ENCODE data around the gene PGAM1.
"Not testable (repeated sequence)": the region's sequence is repeated elsewhere in the genome, so short reads cannot be mapped to it uniquely, and the experiment has no call there.

Gene PGAM1

GRCh38 chr10:97408496-97408992 is 17.4 kb upstream of the PGAM1 start:
- no peak for DNase-seq

GRCh38 chr10:97411406-97411805 is 14.6 kb upstream of the PGAM1 start:
- no peak for DNase-seq

- no peak for DNase-seq
These were observed 13.1 kb upstream of the PGAM1 start for GRCh38 chr10:97412891-97413304.

DNA sequence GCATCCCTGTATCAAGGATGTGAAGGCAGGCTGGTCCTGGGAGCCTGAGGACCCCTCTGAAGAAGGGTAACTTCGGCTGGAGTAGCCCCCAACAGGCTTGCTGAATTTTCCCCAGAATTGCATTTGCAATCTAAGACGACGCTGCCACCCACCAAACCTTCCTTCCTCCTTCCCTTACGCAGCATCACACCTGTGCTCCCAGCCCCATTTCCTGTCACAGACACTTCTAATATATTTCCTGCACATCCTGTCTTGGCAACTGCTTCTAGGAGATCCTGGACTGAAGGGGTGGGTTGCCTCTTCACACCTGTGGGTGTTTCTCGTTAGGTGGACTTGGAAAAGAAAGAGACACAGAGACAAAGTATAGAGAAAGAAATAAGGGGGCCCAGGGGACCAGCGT is 9.4 kb upstream of the PGAM1 start:
- DNase-seq: no peak

- not testable (repeated sequence) for DNase-seq
These were observed 2.3 kb upstream of the PGAM1 start for GRCh38 chr10:97423757-97424098.

DNA sequence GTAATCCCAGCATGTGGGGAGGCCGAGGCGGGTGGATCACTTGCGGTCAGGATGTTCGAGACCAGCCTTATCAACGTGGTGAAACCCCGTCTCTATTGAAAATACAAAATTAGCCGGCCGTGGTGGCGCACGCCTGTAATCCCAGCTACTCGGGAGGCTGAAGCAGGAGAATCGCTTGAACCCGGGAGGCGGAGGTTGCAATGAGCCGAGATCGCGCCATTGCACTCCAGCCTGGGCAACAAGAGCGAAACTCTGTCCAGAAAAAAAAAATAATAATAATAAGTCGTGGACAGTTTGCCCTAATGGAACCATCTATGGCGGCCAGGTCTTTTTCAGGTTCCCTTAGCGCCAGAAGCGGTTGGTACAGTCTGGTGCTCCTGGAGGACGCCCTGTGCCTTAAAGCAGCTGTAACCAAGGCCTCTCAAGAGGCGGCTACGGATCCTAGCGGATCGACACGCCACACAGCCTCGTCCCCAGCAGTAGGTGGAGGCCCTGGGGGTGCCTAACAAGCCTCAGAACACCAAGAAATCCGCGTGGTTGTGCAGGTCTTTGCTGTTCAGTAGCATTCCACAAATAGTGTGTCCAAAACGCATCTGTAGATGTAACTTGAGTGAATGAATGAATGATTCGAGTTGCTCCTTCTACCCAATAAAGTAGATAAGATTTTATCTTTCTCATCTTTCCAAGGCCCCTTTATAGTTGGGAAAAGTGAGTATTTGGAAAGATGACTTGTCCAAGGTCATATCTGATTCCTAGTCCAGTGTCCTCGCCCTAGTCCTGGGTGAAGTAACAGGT is 982 bp downstream of the PGAM1 start:
- DNase-seq: no peak

DNA sequence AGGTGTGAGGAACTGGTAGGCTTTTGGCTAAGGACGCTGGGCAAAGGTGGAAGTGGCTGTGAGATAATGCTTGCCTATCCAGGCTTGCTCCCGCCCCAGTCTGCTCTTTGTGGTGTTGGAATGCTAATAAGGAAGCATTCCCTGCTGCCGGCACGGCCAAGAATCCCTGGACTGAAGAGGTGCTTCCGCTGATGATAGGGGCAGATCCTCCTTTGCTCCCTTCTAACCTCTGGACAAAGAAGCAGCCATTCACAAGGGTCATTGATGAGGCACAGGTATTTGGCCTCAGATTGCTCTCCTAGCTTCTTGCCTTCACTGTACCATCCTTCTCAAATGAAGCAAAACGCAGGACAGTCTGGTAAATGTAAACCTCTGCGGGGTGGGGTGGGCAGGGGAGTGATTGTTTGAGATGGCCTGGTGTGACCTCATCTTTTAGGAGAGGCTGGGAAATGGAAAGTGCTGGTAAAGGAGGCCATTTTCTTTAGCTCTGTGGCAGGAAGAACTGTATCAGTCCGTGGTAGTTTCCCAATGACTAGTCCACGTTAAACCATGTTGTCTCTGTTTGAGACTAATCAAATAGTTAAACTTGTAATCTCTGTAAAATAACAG is 1.7 kb downstream of the PGAM1 start:
- DNase-seq: peak; percentile 40

DNA sequence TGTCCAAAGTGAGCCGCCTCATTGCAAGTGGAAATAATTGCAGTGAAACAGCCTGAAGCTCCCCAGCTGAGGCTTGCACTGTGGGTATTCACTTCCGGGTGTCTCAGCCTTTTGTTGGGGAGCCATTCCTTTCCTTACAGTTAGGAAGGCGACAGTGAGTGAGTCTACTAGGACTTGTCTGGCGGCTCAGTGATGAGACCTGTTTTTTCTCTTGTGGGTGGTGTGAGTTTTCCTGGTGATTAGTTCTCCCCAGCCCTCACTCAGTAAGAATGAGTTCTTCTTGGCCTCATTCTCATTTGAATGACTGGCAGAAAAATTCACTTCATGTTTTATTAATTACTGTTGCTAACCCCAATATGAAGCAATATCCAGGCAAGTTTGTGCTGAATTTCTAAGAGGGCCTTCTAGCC is 2.6 kb downstream of the PGAM1 start:
- DNase-seq: peak; percentile 53

GRCh38 chr10:97434055-97434454 is 8.1 kb downstream of the PGAM1 start:
- DNase-seq: no peak

GRCh38 chr10:97434557-97434956 is 8.6 kb downstream of the PGAM1 start:
- no peak for DNase-seq

DNA sequence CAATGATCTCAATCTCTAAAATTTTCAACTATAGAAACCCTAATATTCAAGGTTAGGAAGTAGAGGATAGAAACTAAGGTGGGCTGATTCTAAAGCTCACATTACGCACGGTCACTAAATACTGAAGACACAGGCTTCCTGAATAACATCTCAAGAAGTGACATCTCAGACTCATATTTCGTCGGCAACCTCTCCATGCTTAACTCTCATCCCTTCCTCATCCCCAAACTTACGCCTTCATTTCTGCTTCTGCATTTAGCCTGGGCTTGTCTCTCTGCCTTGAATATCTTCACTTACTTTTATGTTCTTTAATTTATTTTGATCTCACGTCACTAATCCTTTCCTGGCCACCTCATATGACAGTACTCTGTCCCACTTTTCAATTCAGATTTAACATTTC is 9.2 kb downstream of the PGAM1 start:
- DNase-seq: no peak

GRCh38 chr10:97442277-97442676 is 16.3 kb downstream of the PGAM1 start:
- no peak for DNase-seq

DNA sequence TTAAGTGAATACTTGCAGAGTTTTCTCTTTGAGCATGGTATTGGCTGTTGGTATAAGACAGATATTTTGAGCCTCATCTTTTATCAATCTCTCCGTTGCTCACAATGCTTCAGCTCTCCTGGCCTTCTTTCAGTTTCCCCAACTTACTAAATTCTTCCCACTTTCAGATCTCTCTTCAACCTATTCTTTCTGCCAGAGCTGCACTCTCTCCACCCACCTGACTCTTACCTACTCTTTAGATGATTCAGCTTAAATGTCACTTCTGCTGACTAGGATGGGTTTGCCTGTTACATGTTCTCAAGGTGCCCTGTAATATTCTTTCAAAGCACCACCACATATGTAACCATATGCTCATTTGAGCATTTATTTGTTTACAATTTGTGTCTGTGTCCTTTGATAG is 18.2 kb downstream of the PGAM1 start:
- DNase-seq: no peak

DNA sequence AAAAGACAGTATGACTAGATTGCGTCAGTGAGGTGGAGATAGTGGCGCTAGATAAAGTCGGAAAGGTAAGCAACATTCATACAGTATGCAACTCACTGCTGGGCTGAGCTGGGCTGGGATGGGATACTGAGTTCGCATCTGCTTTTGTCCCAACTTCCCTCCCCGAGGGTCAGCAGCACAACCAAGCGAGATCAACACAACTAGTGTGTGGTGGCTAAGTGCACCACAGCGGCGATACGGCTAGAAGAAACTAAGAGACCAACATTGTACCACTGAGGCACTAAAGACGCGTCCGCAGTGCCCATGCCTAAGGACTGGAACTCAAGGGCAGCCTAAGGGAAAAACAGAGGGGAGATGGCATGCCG is 19.3 kb downstream of the PGAM1 start:
- no peak for DNase-seq

- peak; percentile 92 for DNase-seq
These were observed 20.0 kb downstream of the PGAM1 start, which contains the start of the genes EXOSC1 and ZDHHC16 for GRCh38 chr10:97445722-97446639. TSS of gene EXOSC1 (minus strand) at chr10:97446006. CDS start at chr10:97445985, 21 bp downstream. TSS of gene ZDHHC16 (plus strand) at chr10:97446175. CDS start at chr10:97451676, 5,501 bp downstream.

GRCh38 chr10:97450828-97451227 is 24.8 kb downstream of the PGAM1 start:
- DNase-seq: no peak

- no peak for DNase-seq
These were observed 25.6 kb downstream of the PGAM1 start for GRCh38 chr10:97451605-97452004.

DNA sequence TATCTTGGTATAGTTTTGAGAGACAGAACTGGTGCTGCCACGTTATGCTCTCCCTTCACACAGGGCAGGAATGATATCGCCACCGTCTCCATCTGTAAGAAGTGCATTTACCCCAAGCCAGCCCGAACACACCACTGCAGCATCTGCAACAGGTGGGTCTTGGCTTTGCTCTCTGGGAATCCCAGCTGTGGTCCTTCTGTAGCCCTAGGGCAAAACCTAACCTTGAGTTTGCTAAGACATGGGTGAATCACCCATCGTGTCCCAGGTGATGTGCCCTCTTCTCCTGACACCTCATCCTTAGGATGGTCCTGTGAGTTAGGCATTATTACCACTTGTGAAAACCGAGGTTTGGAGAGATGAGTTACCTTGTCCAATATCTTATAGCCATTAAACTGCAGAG is 26.4 kb downstream of the PGAM1 start:
- no peak for DNase-seq

- DNase-seq: peak; percentile 53
These were observed 28.5 kb downstream of the PGAM1 start for GRCh38 chr10:97454330-97455036.

GRCh38 chr10:97456034-97456685 is 30.2 kb downstream of the PGAM1 start:
- no peak for DNase-seq

DNA sequence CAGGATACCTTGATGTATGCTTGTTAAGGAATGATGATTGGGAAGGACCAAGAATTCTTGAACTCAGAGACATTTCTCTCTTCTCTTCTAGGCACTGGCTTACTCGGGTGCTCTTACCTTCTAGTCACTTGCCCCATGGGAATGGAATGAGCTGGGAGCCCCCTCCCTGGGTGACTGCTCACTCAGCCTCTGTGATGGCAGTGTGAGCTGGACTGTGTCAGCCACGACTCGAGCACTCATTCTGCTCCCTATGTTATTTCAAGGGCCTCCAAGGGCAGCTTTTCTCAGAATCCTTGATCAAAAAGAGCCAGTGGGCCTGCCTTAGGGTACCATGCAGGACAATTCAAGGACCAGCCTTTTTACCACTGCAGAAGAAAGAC is 30.7 kb downstream of the PGAM1 start:
- DNase-seq: no peak

GRCh38 chr10:97459111-97459510 is 33.1 kb downstream of the PGAM1 start:
- DNase-seq: no peak

Data from CD4-positive, alpha-beta T cell treated with Interleukin-4 for 4 hours (primary cell).